ENCODE measurements around the gene EFNA5. TPM values are rescaled to one million over a fixed set of nuclear protein-coding genes. Genes with fewer than 3 reads are reported as not detected.

Gene EFNA5
- total RNA-seq, 1 donor from 2014 or later, result 38.9 TPM

DNA sequence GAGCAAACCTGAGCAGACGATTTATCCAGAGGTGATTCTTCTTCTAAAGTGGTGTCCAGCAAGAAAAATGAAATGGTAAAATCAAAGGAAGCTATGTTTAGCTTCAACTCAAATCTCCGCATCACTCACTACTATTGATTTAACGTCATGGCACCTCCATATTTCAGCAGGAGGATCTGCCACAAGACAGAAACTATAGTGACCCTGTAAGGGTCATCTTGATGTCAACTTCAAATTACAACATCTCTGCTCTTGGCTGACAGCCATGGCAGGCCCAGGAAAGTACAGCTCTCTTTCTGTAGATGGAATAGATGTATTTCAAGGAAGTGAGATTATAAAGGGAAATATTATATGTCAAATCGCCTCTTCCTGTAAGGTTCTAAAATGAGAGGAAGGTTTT lies 10.1 kb upstream of the EFNA5 start:
- no peak for DNase-seq (ENCODE audit: low spot score)
- Mint-ChIP-seq H3K4me3 (ENCODE audit: unreplicated experiment) (no peak overlapping the region), H3K9me3 (ENCODE audit: low read depth) (no peaks in the 10 kb centered on the region), H3K27me3 (ENCODE audit: low read depth) (no peaks in the 10 kb centered on the region), H3K36me3 (ENCODE audit: low read depth) (no peaks in the 10 kb centered on the region), H3K27ac (ENCODE audit: unreplicated experiment) (no peak overlapping the region), H3K4me1 (ENCODE audit: low read depth) (no peaks in the 10 kb centered on the region)
- TF ChIP-seq, protein P1, sequence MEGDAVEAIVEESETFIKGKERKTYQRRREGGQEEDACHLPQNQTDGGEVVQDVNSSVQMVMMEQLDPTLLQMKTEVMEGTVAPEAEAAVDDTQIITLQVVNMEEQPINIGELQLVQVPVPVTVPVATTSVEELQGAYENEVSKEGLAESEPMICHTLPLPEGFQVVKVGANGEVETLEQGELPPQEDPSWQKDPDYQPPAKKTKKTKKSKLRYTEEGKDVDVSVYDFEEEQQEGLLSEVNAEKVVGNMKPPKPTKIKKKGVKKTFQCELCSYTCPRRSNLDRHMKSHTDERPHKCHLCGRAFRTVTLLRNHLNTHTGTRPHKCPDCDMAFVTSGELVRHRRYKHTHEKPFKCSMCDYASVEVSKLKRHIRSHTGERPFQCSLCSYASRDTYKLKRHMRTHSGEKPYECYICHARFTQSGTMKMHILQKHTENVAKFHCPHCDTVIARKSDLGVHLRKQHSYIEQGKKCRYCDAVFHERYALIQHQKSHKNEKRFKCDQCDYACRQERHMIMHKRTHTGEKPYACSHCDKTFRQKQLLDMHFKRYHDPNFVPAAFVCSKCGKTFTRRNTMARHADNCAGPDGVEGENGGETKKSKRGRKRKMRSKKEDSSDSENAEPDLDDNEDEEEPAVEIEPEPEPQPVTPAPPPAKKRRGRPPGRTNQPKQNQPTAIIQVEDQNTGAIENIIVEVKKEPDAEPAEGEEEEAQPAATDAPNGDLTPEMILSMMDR (IDR thresholded peaks at IDR 0.05), result no peak

- Mint-ChIP-seq H3K36me3 (ENCODE audit: low read depth) (no peaks in the 10 kb centered on the region), H3K27me3 (ENCODE audit: low read depth) (no peaks in the 10 kb centered on the region), H3K4me1 (ENCODE audit: low read depth) (peaks cover 2% of the 10 kb centered on the region), H3K4me3 (ENCODE audit: unreplicated experiment) (no peak overlapping the region), H3K27ac (ENCODE audit: unreplicated experiment) (no peak overlapping the region), H3K9me3 (ENCODE audit: low read depth) (no peaks in the 10 kb centered on the region)
- no peak for DNase-seq (ENCODE audit: low spot score)
- TF ChIP-seq, protein P1 (IDR thresholded peaks at IDR 0.05), result no peak
Measured at GRCh38 chr5:107680099-107680498, 9.4 kb upstream of the EFNA5 start.

DNA sequence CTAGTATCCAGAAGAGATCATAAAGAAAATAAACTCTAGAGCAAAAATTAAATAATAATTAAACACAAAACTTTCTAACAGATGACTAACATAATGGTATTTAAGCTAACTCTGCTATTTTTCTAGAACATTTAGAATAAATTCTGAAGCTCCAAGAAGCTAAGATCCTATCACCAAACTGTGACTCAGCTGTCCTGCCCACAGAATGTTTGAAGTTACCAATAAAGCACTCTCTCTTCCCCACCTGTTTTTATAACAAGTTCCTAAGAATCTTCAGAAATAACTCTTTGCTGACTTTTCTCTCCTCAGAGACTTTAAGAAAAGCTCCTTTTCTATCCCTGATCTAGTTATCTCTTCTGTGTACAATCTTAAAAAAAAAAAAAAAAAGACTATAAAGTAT lies 6.0 kb upstream of the EFNA5 start:
- Mint-ChIP-seq H3K27ac (ENCODE audit: unreplicated experiment) (no peak overlapping the region), H3K4me3 (ENCODE audit: unreplicated experiment) (no peak overlapping the region), H3K4me1 (ENCODE audit: low read depth) (peaks cover 18% of the 10 kb centered on the region), H3K9me3 (ENCODE audit: low read depth) (no peaks in the 10 kb centered on the region), H3K27me3 (ENCODE audit: low read depth) (no peaks in the 10 kb centered on the region), H3K36me3 (ENCODE audit: low read depth) (no peaks in the 10 kb centered on the region)
- TF ChIP-seq, protein P1 (IDR thresholded peaks at IDR 0.05), result no peak
- no peak for DNase-seq (ENCODE audit: low spot score)

GRCh38 chr5:107675201-107675600 lies 4.5 kb upstream of the EFNA5 start:
- TF ChIP-seq, protein P1 (IDR thresholded peaks at IDR 0.05), result no peak
- H3K4me3 Mint-ChIP-seq (ENCODE audit: unreplicated experiment), result no peak overlapping the region
- no peak overlapping the region for H3K27ac Mint-ChIP-seq (ENCODE audit: unreplicated experiment)
- DNase-seq (ENCODE audit: low spot score), result no peak
- H3K4me1 Mint-ChIP-seq (ENCODE audit: low read depth), result peaks cover 18% of the 10 kb centered on the region
- H3K9me3 Mint-ChIP-seq (ENCODE audit: low read depth), result no peaks in the 10 kb centered on the region
- H3K36me3 Mint-ChIP-seq (ENCODE audit: low read depth), result no peaks in the 10 kb centered on the region
- H3K27me3 Mint-ChIP-seq (ENCODE audit: low read depth), result no peaks in the 10 kb centered on the region

GRCh38 chr5:107674655-107675054 lies 3.9 kb upstream of the EFNA5 start:
- no peaks in the 10 kb centered on the region for H3K9me3 Mint-ChIP-seq (ENCODE audit: low read depth)
- H3K27ac Mint-ChIP-seq (ENCODE audit: unreplicated experiment), result no peak overlapping the region
- DNase-seq (ENCODE audit: low spot score), result no peak
- no peaks in the 10 kb centered on the region for H3K27me3 Mint-ChIP-seq (ENCODE audit: low read depth)
- peaks cover 18% of the 10 kb centered on the region for H3K4me1 Mint-ChIP-seq (ENCODE audit: low read depth)
- no peak overlapping the region for H3K4me3 Mint-ChIP-seq (ENCODE audit: unreplicated experiment)
- no peaks in the 10 kb centered on the region for H3K36me3 Mint-ChIP-seq (ENCODE audit: low read depth)
- TF ChIP-seq, protein P1 (IDR thresholded peaks at IDR 0.05), result no peak
